Lung microvascular endothelial cell (primary cell): Measurements from ENCODE around the gene AVEN. TPM values are rescaled to one million over a fixed set of nuclear protein-coding genes. Genes with fewer than 3 reads are reported as not detected.

Experiments
- DNase-seq, 2 donors: peaks; one replicate each; pipeline versions ENCODE4 v3.0.0 to v3.0.0-alpha.2; 2010; ENCODE audit warnings: low read depth in 2 of 2
- total RNA-seq: library from RNA; depleted of rRNA; stranded (reverse); fragments of >200 nt; gene quantifications from 2 replicates; pipeline ENCODE4 v1.2.1, GENCODE V29; 2014

The AVEN gene
- total RNA-seq, 1 donor from 2014 or later: 21.2 TPM

DNA sequence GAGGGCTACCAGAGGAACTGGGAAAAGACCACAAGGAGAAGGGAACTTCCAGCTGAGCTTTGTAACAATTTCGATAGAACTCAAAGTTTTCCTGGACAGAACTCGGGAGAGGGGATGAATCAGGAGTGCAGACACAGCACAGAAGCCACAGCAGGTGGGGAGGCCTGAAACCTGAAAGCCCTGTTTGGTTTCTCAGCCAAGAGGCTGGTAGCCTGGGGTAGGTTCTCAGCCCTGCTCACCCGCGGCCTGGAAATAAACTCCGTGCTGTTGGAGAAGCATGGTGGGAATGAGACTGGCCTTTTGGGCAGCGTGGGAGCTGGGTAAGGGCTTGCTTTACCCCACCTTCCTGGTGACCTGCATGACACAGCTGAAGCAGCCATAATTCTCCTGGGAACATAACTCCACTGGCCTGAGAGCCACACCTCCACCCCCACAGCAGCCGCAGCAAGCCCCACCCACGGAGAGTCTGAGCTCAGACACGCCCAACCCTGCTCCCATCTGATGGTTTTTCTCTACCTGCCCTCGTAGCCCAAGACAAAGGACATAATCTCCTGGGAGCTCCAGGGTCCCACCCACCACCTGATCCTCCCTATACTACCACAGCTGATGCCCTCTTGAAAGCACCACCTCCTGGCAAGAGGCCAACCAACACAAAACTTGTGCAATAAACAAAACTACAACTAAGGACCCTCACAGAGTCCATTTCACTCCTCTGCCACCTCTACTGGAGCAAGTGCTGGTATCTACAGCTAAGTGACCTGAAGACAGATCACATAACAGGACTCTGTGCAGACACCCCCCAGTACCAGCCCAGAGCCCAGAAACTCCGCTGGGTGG, 123.2 kb downstream of the AVEN start:
- DNase-seq: no peak

DNA sequence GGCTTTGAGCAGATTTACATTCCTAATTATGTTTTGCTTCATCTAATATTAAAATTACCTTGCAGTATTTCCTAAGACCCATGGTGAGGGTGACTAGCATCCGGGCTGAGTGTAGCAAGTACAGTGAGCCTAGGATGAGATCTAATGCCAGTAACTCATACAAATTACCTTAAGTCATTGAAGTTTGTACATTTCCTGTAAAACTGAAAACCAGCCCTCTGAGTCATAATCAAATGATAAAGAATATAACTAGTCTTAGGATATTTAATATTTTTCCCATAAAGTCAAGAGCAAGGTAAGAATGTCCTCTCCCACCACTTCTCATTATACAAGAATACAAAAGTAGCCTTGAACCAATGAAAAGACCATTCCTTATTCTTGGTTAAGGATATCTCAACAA, 125.5 kb downstream of the AVEN start:
- DNase-seq: peak in 1 of 2 donors; percentile 62

DNA sequence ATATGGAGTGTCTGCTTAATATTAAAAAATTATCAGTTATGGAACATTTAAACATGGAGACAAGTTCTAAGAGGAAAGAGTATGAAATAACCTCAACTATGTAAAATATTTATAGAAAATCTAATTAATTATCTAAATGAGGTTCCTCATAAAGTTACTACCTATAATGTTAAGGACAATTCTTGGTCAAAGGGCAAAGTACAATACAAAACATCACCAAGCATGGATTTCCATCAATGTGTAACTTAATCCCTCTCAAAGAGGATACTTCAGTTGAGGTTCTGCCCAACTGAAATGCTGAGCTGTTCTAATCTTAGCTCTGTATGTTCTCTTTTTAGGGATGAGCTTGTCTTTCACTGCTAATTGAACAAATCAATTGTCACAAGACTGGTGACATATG, 126.7 kb downstream of the AVEN start:
- DNase-seq: no peak

DNA sequence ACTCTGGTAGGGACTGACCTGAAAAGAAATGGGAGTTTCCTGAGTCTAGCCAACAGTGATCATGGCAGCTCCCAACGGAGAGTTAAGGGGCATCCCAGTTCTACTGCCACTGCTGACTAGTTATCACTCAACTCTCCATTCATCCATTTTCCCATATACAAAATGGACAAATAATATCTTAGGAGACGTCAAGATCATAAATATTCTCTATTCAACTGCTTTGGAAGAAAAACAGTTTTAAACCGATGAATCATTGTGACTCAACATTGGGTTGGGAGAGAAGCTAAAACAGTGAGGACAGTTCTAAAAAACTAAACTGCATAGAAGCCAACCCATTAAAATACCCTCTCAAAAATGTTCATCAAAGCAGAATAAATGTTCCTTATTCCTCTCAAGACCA, 128.3 kb downstream of the AVEN start:
- peak in 1 of 2 donors; percentile 29 for DNase-seq

DNA sequence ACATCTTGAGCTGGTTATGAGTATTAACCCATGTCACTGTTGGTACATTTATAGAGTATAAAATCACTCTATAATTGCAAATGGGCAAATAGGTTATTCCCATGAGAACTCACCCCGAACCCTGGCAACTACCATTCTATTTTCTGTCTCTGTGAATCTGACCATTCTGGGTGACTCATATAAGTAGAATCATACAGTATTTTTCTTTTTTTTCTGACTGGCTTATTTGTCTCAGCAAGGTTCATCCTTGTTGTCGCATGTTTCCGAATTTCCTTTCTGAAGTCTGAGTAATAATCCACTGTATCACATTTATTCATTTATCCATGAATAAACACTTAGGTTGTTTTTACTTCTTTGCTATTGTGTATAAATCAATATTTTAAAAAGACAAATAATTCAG, 130.6 kb downstream of the AVEN start:
- DNase-seq: peak; percentile 21 to 26

DNA sequence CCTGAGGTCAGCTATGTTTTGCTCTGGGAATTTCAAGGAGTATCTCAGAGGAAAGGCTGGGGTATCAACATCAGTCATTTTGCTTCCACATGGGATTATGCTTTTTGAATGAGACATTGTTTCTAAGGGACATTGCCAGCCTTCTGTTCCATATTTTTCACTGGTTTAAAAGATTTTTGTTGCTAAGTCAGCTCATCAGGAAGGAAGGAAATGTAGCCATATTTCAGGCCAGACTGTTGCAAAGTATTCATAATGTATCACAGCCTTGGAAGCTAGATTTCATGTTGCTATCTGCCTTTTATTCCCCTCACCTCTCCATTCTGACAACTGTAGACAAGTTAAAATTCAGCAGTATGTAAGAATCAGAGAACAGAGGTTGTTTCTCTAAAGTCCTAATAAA, 131.7 kb downstream of the AVEN start:
- peak; percentile 61 to 67 for DNase-seq

DNA sequence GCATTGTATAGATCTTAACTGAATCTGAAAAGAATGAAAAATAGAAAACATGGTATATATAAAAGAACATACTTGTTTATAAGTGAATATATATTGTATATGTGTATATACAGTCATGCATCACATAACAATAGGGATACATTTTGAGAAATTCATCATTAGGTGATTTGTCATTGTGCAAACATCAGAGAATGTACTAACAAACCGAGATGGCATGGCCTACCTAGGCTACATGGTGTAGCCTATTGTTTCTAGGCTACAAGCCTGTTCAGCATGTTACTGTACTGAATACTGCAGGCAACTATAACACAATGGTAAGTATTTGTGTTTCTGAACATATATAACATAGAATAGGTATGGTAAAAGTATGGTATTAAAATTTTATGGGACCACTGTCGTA, 135.3 kb downstream of the AVEN start:
- no peak for DNase-seq

DNA sequence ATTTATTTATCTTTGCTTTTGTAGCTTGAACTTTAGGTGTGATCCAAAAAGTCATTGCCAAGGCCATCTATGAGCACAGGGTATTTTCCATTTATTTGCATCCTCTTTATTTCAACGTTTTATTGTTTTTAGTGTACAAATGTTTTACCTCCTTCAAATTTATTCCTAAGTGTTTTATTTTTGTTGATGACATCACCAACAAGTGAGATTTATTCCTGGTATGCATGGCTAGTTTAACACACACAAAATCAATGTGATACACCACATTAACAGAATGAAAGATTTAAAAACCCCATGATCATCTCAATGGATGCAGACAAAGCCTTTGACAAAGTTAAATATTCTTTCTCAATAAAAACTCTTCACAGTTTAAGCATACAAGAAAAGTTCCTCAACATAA, 137.0 kb downstream of the AVEN start:
- no peak for DNase-seq

DNA sequence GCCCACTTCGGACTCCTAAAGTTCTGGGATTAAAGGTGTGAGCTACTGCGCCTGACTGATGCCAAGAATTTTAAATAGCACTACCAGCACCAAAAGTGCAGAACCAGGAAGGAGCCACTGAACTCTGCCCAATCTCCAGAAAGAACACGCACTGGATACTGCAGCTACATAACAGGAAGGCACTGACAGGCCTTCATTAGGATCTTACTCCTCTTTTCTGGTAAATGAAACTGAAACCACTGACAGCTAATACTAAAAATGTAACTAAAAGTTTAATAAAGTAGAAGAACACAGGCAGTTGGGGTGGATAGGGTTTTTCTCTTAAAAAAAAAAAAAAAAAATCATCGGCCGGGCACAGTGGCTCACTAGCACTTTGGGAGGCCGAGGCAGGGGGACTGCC, 144.8 kb downstream of the AVEN start:
- DNase-seq: peak; percentile 37

DNA sequence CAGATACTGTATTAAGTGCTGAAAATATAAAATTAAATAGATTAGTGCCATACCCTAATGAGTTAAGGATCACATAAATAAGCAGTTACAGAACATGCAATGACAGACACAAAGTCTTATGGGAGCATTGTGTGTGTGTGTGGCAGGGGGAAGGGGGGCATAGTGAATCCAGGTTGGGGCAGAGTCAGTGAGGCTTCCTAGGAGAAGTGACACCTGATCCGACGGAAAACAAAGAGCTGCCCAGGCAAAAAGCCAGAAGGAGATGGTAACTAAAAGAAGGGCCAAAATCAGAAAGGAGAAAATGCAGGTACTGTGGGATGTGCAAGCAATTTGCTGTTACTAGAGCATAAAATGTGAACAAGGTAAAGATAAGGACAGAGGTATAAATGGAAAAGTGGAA, 150.8 kb downstream of the AVEN start:
- no peak for DNase-seq

DNA sequence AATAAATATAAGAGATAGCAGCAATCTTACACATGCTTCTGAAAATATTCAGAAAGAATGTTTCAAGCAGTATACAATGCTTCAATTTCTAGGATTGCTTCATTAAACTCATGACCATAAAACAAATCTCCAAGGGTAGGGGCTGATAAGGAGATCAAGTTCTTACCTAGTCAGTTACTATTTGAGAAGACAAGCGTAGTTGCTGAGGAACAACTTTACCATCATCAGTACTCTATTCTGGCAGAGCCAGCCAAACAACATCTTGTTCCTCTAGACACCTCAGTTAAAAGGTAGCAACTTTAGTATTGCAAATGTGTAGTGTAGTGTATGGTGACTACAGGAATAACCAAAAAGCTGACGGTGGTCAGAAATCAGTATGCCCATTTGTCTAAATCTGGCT, 156.1 kb downstream of the AVEN start:
- DNase-seq: no peak

DNA sequence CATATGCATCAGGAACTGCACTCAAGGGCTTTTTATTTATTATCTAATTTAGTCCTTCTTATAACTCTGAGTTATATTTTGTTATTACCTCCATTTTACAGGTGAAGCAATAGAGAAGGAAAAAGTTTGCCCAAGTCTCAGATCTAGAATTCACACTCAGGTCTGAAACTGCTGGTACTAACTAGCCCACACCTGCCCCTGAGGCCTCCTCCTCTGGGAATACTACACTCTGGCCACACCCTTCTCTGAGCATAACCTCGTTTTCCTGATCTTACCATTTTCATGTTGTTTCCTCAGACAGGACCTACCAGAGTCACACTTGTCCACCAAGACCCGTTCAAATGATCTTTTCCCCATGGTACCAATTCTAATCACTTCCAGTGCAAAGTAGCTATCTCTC, 164.8 kb downstream of the AVEN start:
- no peak for DNase-seq

DNA sequence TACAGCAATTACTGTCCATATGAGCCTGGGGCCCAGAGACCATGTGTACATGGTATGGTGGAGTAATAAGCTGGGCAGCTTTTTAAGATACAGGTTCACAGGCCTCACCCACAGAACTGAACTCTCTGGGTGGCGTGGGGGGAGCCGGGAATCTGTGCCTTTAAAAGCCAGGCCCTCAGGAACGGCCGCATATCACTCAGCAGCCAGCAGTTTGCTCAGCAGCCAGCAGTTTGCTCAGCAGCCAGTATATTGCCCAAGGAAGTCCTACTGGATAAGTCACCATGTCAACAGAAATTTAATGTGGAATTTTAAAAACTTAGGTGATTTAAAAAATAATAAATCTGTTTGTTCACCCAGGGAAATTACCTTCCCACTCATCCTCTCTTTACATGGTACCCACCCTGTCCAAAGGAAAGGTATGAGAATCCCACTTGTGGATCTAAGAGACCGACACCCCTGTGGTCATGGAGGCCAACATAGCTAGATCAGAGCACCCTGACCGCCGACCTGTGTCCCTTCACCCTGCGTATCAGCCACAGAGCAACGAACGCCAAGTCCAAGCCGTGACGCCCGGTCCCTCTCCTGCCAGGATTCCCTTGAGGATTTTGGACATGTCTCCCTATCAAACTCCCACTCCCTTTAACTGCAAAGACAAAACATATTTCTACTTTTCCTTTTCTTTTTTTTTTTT, 166.4 kb downstream of the AVEN start:
- no peak for DNase-seq

DNA sequence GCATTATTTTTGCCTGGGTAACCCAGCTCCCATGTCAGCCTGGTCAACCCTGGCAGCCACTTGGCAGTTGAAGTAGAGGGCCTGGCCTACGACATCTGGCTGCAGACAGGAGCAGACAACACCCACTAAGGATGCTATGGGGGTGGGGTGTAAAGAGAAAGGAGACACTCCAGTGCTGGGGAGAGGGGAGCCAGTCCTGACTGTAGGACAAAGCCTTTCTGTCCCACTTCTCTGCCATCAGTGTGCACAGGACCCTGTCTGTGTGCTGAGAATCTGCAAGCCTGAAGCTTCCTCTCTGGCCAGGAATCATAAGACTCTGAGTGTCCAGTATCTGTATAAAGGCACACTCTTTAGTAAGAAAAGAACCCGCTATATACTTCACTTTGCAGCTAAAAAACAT, 167.0 kb downstream of the AVEN start:
- no peak for DNase-seq

DNA sequence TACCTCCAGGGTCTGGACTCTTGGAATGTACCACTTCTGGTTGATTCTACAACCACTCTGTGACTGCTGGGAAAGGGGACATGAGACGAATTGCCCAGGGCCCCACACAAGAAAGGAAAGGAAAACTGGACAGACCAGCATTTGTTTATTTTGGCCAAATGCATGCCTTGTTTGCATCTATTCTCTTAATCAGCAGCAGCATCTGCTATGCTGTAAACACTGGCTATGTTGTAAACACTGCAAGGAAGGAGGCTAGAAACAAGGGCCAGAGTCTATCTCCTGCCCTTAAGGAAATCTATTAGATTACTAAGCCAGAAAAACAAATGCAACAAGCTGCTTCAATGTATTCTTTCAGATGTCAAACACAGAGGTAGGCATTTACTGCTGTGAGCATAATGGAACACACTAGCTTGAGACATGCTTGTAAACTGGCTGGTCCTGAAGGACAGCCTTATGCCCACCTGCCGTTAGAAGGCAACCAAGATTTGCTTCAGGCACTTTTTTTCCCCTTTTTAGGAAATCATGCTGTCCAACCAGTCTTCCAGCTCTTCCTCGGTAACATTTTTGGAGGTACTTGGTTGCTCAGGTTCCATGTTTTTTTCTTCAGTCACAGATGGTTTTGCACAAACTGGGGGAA, 172.8 kb downstream of the AVEN start:
- DNase-seq: no peak

DNA sequence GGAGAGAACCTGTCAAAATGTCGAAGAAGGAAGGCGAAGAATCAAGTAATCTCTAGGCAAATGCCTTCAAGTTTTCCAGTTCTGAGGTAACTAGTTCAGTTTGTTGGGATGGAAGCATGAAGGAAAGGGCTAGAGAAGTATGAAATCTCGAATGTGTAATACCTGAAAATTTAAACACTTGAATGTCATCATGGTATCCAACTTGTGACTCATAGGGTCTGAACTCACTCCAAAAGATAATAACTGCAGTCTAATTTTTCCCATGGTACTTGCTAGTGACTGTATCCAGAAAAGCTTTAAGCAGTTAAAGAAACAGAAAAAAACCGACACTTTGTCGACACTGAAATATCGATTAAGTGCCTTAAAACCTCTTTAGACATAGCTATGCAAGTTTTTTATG, 173.6 kb downstream of the AVEN start:
- DNase-seq: no peak

DNA sequence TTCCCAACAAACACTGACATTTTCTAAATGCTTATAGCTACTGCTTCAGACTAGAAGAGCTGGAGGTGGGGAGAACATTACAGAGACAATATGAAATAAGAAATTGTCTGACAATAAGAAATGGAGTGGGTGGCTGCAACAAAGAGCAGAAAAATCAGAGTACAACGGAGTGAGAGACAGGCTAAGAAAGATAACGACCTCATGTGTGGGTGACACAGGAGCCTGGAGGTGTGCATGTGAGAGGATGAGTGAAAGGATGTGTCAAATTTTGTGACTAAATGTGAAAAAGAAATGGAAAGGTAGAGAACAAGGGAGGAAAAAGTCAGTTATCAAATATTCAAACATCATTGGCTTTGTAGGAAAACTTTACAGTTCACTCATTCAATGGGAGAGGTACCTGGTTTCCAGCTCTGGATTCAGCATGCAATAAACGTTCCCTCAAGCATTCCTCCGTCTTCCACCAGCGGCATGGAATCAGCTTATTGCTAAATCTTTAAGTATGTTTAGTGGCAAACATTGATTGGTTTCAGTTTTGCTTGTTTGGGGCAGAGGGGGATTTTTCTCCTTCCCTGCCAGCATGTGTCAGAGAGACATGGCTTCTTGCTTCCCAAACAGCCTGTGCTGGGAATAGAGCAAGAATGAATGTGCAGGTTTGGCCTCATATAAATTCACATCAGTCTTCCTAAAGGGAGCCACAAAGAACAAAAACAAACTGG, 174.5 kb downstream of the AVEN start:
- DNase-seq: no peak

DNA sequence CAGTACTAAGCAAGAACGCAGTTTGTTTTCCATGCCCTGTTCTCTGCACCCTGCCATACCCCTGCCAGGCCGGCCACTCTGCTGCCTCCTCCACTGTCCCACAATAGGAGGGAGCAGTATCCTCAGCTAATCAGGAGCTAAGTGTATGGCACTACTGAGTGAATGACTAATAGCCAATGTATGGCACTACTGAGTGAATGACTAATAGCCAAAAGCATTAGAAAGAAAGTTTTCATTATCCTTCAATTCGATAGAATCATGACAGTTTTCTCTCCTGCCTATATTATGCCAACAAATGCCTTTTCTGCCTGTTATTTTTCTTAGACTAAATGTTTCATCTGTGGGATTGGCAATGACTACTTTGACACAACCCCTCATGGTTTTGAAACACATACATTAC, 178.2 kb downstream of the AVEN start:
- no peak for DNase-seq

DNA sequence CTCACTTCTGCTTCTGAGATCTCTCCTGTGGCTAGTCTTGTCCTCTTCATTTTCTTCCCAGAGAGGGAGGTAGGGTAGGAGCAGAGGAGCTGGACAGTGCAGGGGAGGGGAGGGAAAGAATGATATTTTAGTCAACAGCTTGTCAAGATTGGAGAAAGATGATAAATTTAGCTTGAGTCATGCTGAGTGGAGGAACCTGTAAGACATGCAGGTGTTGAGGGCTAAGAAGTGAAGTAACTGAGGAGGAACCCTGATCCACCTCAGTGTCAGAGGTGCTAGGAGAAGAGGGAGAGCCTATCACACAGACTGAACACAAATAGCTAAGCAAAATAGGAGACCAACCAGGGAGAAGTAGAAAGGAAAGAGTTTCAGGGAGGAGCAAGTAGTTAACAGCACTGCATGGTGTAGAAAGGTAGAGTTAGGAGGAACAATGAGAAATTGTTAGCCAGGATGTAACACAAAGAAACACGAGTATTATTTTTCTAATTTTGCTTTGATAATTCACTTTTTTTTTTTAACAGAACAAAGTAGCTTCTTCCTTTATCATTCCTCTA, 178.9 kb downstream of the AVEN start:
- no peak for DNase-seq

DNA sequence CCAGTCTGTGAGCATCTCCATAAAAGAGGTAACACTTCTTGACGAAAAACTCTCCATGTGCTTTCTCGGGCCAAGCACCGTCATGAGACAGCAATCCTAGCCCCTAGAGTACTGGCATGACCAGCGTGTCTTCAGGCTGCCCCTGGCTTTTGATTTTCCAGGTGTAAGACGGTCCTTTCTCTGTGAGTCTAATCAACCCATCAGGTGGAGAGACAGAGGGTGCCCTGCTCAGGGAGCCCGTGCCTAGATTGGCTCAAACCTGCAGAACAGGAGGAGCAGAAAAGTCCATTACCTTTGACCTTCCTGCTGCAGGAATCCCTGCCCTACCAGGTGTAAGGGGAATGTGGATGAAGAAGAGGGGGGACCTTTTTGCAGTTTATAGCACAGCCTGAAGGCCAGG, 180.2 kb downstream of the AVEN start:
- DNase-seq: no peak

DNA sequence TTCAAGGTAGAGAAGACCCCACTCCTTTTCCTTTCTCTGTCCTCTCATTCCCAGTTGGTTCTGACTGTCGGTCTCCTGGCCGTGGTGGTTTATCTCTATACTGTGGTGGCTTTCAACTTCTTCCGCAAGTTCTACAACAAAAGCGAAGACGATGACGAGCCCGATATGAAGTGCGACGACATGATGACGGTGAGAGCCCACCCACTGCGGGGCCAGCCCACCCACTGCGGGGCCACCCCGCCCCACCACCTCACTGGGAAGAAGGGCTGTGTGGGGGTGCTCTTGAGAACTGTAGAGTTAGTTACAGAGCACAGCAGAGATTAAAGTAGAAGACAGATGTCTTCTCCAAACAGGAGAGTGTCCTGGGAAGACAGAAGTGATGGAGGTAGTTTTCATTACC, 181.3 kb downstream of the AVEN start:
- no peak for DNase-seq

DNA sequence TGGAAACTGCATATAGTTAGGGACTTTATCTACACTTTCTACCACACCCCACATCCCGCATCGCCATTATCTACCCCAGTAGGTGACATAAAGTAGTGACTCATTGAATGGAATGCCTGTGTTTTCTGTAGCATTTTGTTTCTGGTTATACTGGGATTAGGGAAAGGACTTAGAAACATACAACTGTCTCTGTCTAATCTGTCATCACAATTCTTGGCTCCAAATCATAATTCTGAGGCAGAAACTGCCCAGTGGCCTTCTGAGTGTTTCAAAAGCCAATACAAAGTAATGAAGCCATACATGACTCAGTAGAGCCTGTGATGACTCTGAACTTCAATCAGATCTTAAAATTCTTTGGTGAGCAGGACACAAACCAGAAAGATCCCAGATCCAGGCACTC, 186.4 kb downstream of the AVEN start:
- peak in 1 of 2 donors; percentile 5 for DNase-seq
